AG10803 (cell line): ENCODE measurements around the gene CTNND2.

Source experiments
- DNase-seq: peaks from one replicate; pipeline ENCODE4 v3.0.0; 2010; ENCODE audit warnings: low read depth
- H3K4me3 ChIP-seq: 2 replicates; pipeline ENCODE4 v1.5.1; 2011; ENCODE audit warnings: mild to moderate bottlenecking, low read length, control low read depth
- TF ChIP-seq, protein P1 (sequence below): conservative IDR thresholded peaks from 2 replicates; pipeline ENCODE4 v1.5.1; 2011; ENCODE audit warnings: mild to moderate bottlenecking, low read length, control low read depth, inconsistent platforms

The CTNND2 gene

DNA sequence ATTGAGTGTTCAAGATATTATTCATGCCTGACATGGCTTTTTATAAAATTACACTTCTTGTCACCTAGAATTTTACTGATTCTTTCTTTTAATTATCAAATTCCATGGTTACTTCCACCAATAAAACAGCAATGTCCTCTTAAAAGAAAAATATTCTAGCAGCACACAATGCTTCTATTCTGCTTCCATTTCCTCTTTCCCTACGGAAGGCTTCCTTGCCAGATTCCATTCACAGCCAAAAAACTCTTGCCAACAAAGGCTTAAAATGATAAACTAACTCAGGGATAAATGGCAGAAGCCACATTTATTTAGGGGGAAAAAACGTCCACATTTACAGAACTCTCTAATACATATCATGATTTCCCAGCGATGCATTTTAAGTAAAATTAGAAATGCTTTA lies 111.6 kb downstream of the CTNND2 start:
- TF ChIP-seq, protein P1, sequence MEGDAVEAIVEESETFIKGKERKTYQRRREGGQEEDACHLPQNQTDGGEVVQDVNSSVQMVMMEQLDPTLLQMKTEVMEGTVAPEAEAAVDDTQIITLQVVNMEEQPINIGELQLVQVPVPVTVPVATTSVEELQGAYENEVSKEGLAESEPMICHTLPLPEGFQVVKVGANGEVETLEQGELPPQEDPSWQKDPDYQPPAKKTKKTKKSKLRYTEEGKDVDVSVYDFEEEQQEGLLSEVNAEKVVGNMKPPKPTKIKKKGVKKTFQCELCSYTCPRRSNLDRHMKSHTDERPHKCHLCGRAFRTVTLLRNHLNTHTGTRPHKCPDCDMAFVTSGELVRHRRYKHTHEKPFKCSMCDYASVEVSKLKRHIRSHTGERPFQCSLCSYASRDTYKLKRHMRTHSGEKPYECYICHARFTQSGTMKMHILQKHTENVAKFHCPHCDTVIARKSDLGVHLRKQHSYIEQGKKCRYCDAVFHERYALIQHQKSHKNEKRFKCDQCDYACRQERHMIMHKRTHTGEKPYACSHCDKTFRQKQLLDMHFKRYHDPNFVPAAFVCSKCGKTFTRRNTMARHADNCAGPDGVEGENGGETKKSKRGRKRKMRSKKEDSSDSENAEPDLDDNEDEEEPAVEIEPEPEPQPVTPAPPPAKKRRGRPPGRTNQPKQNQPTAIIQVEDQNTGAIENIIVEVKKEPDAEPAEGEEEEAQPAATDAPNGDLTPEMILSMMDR: no peak
- H3K4me3 ChIP-seq: no peak overlapping the region
- no peak for DNase-seq

DNA sequence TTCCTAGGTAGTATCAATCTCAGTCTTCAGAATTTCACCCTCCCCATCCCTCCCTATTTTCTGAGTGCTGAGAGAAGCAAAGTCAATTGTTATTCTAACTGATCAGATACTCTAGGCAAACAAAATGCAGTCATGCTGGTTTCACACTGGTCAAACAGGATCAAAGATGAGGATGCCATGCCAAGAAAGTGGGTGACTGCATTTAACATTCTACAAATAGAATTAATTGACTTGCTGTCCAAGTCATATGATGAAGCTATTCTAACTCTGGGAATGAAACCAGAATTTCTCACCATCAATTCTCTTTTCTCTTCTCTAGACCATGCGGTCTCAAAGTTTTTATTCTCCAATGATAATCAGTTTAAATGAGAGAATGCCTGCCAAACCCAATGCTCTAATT lies 112.5 kb downstream of the CTNND2 start:
- H3K4me3 ChIP-seq: no peak overlapping the region
- TF ChIP-seq, protein P1: no peak
- no peak for DNase-seq

DNA sequence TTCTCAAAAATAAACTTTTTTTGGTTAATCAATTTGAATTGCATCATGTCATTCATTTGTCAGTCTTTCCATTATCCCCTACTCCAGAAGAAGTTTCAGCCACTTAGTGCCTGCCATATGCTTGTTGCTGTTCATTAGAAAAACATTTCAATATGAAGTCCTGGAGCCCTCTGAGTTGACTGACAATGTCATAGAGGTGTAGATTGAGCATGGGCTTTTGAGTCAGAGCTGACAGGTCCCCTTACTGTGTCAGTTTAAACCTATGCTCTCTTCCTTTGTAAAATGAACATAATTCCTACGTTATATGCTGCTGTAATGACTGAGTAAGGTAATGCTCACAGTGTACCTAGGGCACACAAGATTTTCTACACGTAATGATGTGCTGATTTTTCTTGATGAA lies 114.0 kb downstream of the CTNND2 start:
- no peak overlapping the region for H3K4me3 ChIP-seq
- no peak for DNase-seq
- TF ChIP-seq, protein P1: no peak

DNA sequence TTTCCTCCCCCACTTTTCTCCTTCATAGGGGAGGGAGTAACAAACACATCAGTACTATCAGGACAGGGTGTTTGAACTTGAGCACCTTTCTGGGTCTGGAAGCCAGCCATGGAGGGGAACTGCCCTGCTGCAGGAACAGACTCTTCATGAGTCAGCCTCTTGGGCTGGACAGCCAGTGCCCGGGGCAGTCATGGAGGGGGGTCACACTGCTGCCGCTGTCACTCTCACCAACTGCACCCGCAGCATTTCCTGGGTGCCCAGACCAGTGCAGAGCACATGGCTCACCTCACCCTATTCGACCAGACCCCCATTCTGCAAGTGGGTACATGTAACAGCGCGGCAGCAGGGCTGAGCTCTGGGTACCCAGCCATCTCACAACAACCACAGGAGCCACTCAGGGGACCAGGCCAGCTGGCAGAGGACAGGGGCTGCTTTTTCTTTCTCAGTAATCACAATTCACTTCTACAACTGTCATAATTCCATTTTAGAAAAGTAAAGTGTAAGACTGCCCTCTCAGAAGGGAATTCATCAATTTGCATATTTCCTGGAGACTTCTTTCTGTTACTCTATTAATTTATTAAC lies 118.4 kb downstream of the CTNND2 start:
- no peak for DNase-seq
- no peak overlapping the region for H3K4me3 ChIP-seq
- TF ChIP-seq, protein P1: no peak

DNA sequence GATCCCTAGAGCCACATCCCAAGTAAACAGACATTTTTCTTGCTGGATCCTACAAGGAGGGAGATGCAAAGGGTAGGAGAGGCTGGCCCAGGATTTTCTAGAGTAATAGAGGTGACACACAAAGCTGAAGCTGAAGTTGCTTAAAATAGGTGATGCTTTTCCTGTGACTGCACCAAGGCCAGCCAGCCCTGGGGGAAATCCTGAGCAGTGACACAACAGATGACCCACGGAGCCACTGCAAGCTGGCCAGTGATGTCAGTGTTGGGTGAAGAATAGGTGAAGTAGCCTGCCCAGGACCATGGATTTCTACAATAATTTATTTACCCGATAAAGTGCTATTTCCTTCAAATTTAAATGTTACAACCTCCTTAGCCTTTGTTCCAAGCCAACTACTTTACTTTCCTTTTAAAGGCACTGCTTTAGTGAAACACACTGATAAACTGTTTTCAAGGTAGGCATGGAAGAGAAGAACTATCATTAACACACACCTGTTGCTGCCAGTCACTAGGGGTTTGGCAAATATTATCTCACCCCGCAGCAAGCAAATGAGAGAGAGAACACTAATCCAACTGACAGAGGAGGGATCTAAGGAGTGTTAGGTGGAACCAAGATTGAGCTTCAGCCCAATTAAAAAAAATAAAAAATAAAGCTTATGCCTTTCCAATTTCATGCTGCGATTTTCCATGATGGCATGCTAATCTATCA lies 123.5 kb downstream of the CTNND2 start:
- DNase-seq: no peak
- TF ChIP-seq, protein P1: no peak
- H3K4me3 ChIP-seq: no peak overlapping the region

DNA sequence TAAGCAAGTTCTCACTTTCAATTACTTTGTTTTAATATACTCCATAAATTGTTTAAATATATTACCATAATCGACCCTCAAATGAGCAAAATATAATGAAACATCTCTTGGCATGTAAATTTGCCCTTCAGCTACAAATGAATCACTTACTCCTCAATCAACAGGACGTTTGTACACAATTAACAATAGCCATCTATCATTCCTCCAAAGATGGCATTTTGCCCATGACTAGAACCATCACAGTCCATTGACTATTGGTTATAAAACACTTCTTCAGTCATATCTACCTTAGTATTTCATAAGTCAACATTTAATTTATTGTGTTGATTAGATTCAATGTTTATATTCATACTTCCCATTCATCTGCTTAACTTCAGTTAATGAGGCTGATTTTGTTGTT lies 127.2 kb downstream of the CTNND2 start:
- H3K4me3 ChIP-seq: no peak overlapping the region
- TF ChIP-seq, protein P1: no peak
- no peak for DNase-seq

DNA sequence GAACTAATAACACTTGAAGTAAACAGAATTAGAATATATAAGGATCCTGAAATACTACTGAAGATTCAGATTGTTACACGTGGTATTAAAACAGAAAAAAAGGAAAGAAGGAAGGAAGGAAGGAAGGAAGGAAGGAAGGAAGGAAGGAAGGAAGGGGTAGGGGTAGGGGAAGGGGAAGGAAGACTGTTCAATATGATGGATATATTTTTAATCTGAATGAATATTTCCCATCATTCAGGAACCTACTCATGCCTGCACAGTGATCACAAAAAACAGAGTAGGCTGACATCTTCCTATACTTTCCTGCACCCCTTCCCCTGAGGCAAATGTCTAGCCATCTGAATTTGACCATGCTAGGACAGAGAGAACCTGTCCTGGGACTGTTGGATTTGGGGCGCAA lies 133.9 kb downstream of the CTNND2 start:
- no peak for DNase-seq
- TF ChIP-seq, protein P1: no peak
- H3K4me3 ChIP-seq: no peak overlapping the region
